Endodermal cell (in vitro differentiated cells): ENCODE results near the gene ANKFY1. TPM values are rescaled to one million over a fixed set of nuclear protein-coding genes. Genes with fewer than 3 reads are reported as not detected.

Source experiments
- DNase-seq: peaks from one replicate; pipeline ENCODE4 v3.0.0-alpha.2; 2017
- H3K27ac ChIP-seq: 2 replicates; pipeline ENCODE4 v1.5.1; 2013; ENCODE audit warnings: mild to moderate bottlenecking, low read depth, low read length, moderate library complexity
- H3K27me3 ChIP-seq: 2 replicates; pipeline ENCODE4 v1.6.1; 2013; ENCODE audit warnings: mild to moderate bottlenecking, low read length, moderate library complexity; ENCODE audit not compliant: insufficient read depth, control insufficient read depth, poor library complexity, severe bottlenecking
- H3K36me3 ChIP-seq: 2 replicates; pipeline ENCODE4 v1.7.0; 2013; ENCODE audit warnings: mild to moderate bottlenecking, low read length, moderate library complexity; ENCODE audit not compliant: control insufficient read depth, insufficient read depth
- H3K4me1 ChIP-seq: one replicate; pipeline ENCODE4 v1.7.0; 2013; ENCODE audit warnings: low read length; ENCODE audit not compliant: control insufficient read depth, insufficient read depth
- H3K4me3 ChIP-seq: 2 replicates; pipeline ENCODE4 v1.5.1; 2013; ENCODE audit warnings: mild to moderate bottlenecking, low read length, moderate library complexity
- H3K9ac ChIP-seq: 2 replicates; pipeline ENCODE4 v1.6.1; 2013; ENCODE audit warnings: mild to moderate bottlenecking, low read length, moderate library complexity; ENCODE audit not compliant: poor library complexity, severe bottlenecking; ENCODE audit errors: extremely low read depth
- H3K9me3 ChIP-seq: 2 replicates; pipeline ENCODE4 v1.6.1; 2013; ENCODE audit warnings: mild to moderate bottlenecking, low read length, moderate library complexity; ENCODE audit not compliant: control insufficient read depth
- H3K27ac Mint-ChIP-seq: 2 replicates; pipeline ENCODE4 v1.8.0; 2020; ENCODE audit warnings: mixed read lengths
- H3K27me3 Mint-ChIP-seq: 2 replicates; pipeline ENCODE4 v1.8.0; 2021; ENCODE audit warnings: mild to moderate bottlenecking, mixed read lengths; ENCODE audit not compliant: insufficient read depth
- H3K36me3 Mint-ChIP-seq: 2 replicates; pipeline ENCODE4 v1.8.0; 2020; ENCODE audit warnings: low read depth, mixed read lengths
- H3K4me1 Mint-ChIP-seq: 2 replicates; pipeline ENCODE4 v1.8.0; 2020; ENCODE audit warnings: mixed read lengths
- H3K4me3 Mint-ChIP-seq: 2 replicates; pipeline ENCODE4 v1.8.0; 2020; ENCODE audit warnings: mild to moderate bottlenecking, moderate library complexity, mixed read lengths
- H3K9me3 Mint-ChIP-seq: 2 replicates; pipeline ENCODE4 v1.8.0; 2020; ENCODE audit warnings: mild to moderate bottlenecking, mixed read lengths
- CTCF ChIP-seq: fragments of 200-600 bp; sonication (generic); conservative IDR thresholded peaks from 2 replicates; pipeline ENCODE4 v1.5.0; 2021; ENCODE audit warnings: antibody characterized with exemption, mild to moderate bottlenecking
- WGBS, 2 experiments: methylation state at CpG; one replicate each; pipeline versions ENCODE4 v1.1.5 to v1.1.7; 2013; ENCODE audit warnings: missing lambda C conversion rate in 2 of 2, mixed read lengths in 1 of 2; ENCODE audit not compliant: insufficient coverage in 1 of 2, insufficient read length in 1 of 2; 5-methylcytosine and 5-hydroxymethylcytosine counted together
- total RNA-seq, 2 donors: library from RNA; stranded (reverse); fragmentation: NEBNext Ultra II Directional in 1 of 2; extraction: Animal tissue kit (Norgen Biotek cat#: 25700) in 1 of 2; gene quantifications; 2 replicates in 1 of 2; 3 replicates in 1 of 2; pipeline ENCODE4 v1.2.1, GENCODE V29; 2021

ANKFY1 gene
- total RNA-seq, 2 donors from 2014 or later: 48.0 to 62.4 TPM

GRCh38 chr17:4152471-4152870, 111.3 kb downstream of the ANKFY1 start:
- H3K27ac ChIP-seq: no peak overlapping the region
- WGBS, 2 experiments: 91 to 98% methylated on average over 1 to 2 of the region's 3 CpGs
- no peaks in the 10 kb centered on the region for H3K4me1 Mint-ChIP-seq
- H3K27me3 Mint-ChIP-seq: no peaks in the 10 kb centered on the region
- H3K4me3 Mint-ChIP-seq: no peak overlapping the region
- H3K9me3 ChIP-seq: no peaks in the 10 kb centered on the region
- no peak for TF ChIP-seq CTCF
- H3K4me3 ChIP-seq: no peak overlapping the region
- no peaks in the 10 kb centered on the region for H3K27me3 ChIP-seq
- no peak for DNase-seq
- peaks cover 6% of the 10 kb centered on the region for H3K36me3 Mint-ChIP-seq
- H3K36me3 ChIP-seq: no peaks in the 10 kb centered on the region
- no peak overlapping the region for H3K27ac Mint-ChIP-seq
- no peaks in the 10 kb centered on the region for H3K9me3 Mint-ChIP-seq
- no peak overlapping the region for H3K9ac ChIP-seq
- H3K4me1 ChIP-seq: no peaks in the 10 kb centered on the region

- Histone ChIP-seq H3K4me1 (no peaks in the 10 kb centered on the region), H3K9me3 (no peaks in the 10 kb centered on the region), H3K4me3 (no peak overlapping the region), H3K27ac (no peak overlapping the region), H3K36me3 (no peaks in the 10 kb centered on the region), H3K27me3 (no peaks in the 10 kb centered on the region), H3K9ac (no peak overlapping the region)
- Mint-ChIP-seq H3K27ac (no peak overlapping the region), H3K36me3 (peaks cover 4% of the 10 kb centered on the region), H3K27me3 (no peaks in the 10 kb centered on the region), H3K4me3 (no peak overlapping the region), H3K9me3 (no peaks in the 10 kb centered on the region), H3K4me1 (no peaks in the 10 kb centered on the region)
- DNase-seq: no peak
- whole genome bisulfite sequencing, 2 experiments: 93 to 96% methylated on average over 5 to 6 of the region's 6 CpGs
- no peak for TF ChIP-seq CTCF
These were observed 113.7 kb downstream of the ANKFY1 start for GRCh38 chr17:4150096-4150495.

GRCh38 chr17:4148611-4149308, 115.0 kb downstream of the ANKFY1 start:
- Histone ChIP-seq H3K4me3 (no peak overlapping the region), H3K9me3 (no peaks in the 10 kb centered on the region), H3K36me3 (no peaks in the 10 kb centered on the region), H3K27me3 (no peaks in the 10 kb centered on the region), H3K27ac (no peak overlapping the region), H3K9ac (no peak overlapping the region), H3K4me1 (no peaks in the 10 kb centered on the region)
- no peaks in the 10 kb centered on the region for H3K27me3 Mint-ChIP-seq
- DNase-seq: no peak
- WGBS, 2 experiments: 87 to 91% methylated on average over 8 to 11 of the region's 11 CpGs
- H3K4me1 Mint-ChIP-seq: peaks cover 5% of the 10 kb centered on the region
- H3K27ac Mint-ChIP-seq: no peak overlapping the region
- no peak for TF ChIP-seq CTCF
- no peaks in the 10 kb centered on the region for H3K9me3 Mint-ChIP-seq
- peaks cover 3% of the 10 kb centered on the region for H3K36me3 Mint-ChIP-seq
- no peak overlapping the region for H3K4me3 Mint-ChIP-seq
